C4-2B (cell line): ENCODE results near the gene ADAMTS1.

ENCODE experiments used
- H3K27ac ChIP-seq: fragments of 450-650 bp; 2 replicates; pipeline ENCODE4 v1.5.1; 2017
- CTCF ChIP-seq: fragments of 450-650 bp; conservative IDR thresholded peaks from 2 replicates; pipeline ENCODE4 v1.5.1; 2017; ENCODE audit warnings: mild to moderate bottlenecking
- ZFX ChIP-seq: fragments of 450-650 bp; IDR thresholded peaks from 2 replicates; pipeline ENCODE4 v1.6.1; 2017

Gene ADAMTS1

GRCh38 chr21:26826801-26827200 is 18.4 kb downstream of the ADAMTS1 start:
- H3K27ac ChIP-seq, result no peak overlapping the region
- TF ChIP-seq CTCF (no peak), ZFX (no peak)

GRCh38 chr21:26820509-26820908 is 24.7 kb downstream of the ADAMTS1 start:
- no peak for TF ChIP-seq ZFX
- TF ChIP-seq CTCF, result no peak
- no peak overlapping the region for H3K27ac ChIP-seq

GRCh38 chr21:26819740-26820324 is 25.4 kb downstream of the ADAMTS1 start:
- no peak overlapping the region for H3K27ac ChIP-seq
- TF ChIP-seq ZFX (no peak), CTCF (no peak)

GRCh38 chr21:26818906-26819305 is 26.3 kb downstream of the ADAMTS1 start:
- TF ChIP-seq CTCF (no peak), ZFX (no peak)
- no peak overlapping the region for H3K27ac ChIP-seq

- H3K27ac ChIP-seq, result no peak overlapping the region
- TF ChIP-seq CTCF, result no peak
- TF ChIP-seq ZFX, result no peak
These were observed 30.0 kb downstream of the ADAMTS1 start for GRCh38 chr21:26815197-26815596.

- H3K27ac ChIP-seq, result no peak overlapping the region
- TF ChIP-seq CTCF (no peak), ZFX (no peak)
These were observed 30.8 kb downstream of the ADAMTS1 start for GRCh38 chr21:26814386-26814785.

- H3K27ac ChIP-seq, result no peak overlapping the region
- no peak for TF ChIP-seq ZFX
- no peak for TF ChIP-seq CTCF
These were observed 31.7 kb downstream of the ADAMTS1 start for GRCh38 chr21:26813426-26813998.
